DND-41 (cell line): ENCODE results near the gene GPER1.

Experiments
- ATAC-seq: fragments of 200-7000 bp; cut with Tn5 transposase; 3 replicates; pipeline ENCODE4 v1.9.1; 2021; ENCODE audit warnings: low read depth; ENCODE audit not compliant: insufficient read depth
- DNase-seq: peaks from one replicate; pipeline ENCODE4 v3.0.0-alpha.2; 2020
- H2AFZ ChIP-seq: 2 replicates; pipeline ENCODE4 v1.6.0; 2012; ENCODE audit warnings: low read depth, low read length
- H3K27ac ChIP-seq: 2 replicates; pipeline ENCODE4 v1.5.1; 2012; ENCODE audit warnings: low read length, inconsistent platforms
- H3K27me3 ChIP-seq: fragments of 200-600 bp; sonication (generic); 2 replicates; pipeline ENCODE4 v1.6.0; 2012; ENCODE audit warnings: low read length, mild to moderate bottlenecking, inconsistent platforms; ENCODE audit not compliant: insufficient read depth, poor library complexity
- H3K36me3 ChIP-seq: 2 replicates; pipeline ENCODE4 v1.5.1; 2012; ENCODE audit warnings: low read length, inconsistent platforms; ENCODE audit not compliant: insufficient read depth
- H3K4me1 ChIP-seq: 2 replicates; pipeline ENCODE4 v1.5.1; 2012; ENCODE audit warnings: mild to moderate bottlenecking, low read length; ENCODE audit not compliant: insufficient read depth
- H3K4me2 ChIP-seq: 2 replicates; pipeline ENCODE4 v1.6.0; 2012; ENCODE audit warnings: mild to moderate bottlenecking, moderate library complexity, low read length, inconsistent platforms; ENCODE audit not compliant: insufficient read depth
- H3K4me3 ChIP-seq, 2 experiments: fragments of 200-600 bp in 1 of 2; shearing (Covaris generic) in 1 of 2; 2 replicates each; pipeline ENCODE4 v1.5.1; 2012 to 2016; ENCODE audit warnings: inconsistent platforms in 2 of 2, low read length in 2 of 2, mild to moderate bottlenecking in 2 of 2, low read depth in 1 of 2, moderate library complexity in 1 of 2
- H3K79me2 ChIP-seq: 2 replicates; pipeline ENCODE4 v1.6.0; 2012; ENCODE audit warnings: low read length, inconsistent platforms; ENCODE audit not compliant: insufficient read depth
- H3K9ac ChIP-seq: 2 replicates; pipeline ENCODE4 v1.6.0; 2012; ENCODE audit warnings: low read depth, mild to moderate bottlenecking, inconsistent platforms, low read length, moderate library complexity
- H3K9me3 ChIP-seq: 2 replicates; pipeline ENCODE4 v1.5.1; 2012; ENCODE audit warnings: low read length, moderate library complexity, mild to moderate bottlenecking, inconsistent platforms; ENCODE audit not compliant: insufficient read depth, severe bottlenecking
- H4K20me1 ChIP-seq: 2 replicates; pipeline ENCODE4 v1.6.0; 2012; ENCODE audit warnings: low read length; ENCODE audit not compliant: insufficient read depth
- CTCF ChIP-seq: IDR thresholded peaks from 2 replicates; pipeline ENCODE4 v1.5.1; 2012; ENCODE audit warnings: borderline replicate concordance, low read length, moderate library complexity, mild to moderate bottlenecking; ENCODE audit not compliant: poor library complexity, severe bottlenecking; ENCODE audit errors: extremely low read depth
- EZH2 ChIP-seq: IDR thresholded peaks from 3 replicates; pipeline ENCODE4 v1.6.1; 2012; ENCODE audit warnings: borderline replicate concordance, low read depth, mild to moderate bottlenecking, moderate library complexity, low read length, inconsistent platforms; ENCODE audit not compliant: severe bottlenecking

GPER1 gene

GRCh38 chr7:1099154-1099542, 11.2 kb downstream of the GPER1 start:
- H3K4me1 ChIP-seq, result no peaks in the 10 kb centered on the region; the same call in 1 of the 2 replicates
- no peak overlapping the region for H3K27ac ChIP-seq
- no peak overlapping the region for H3K9ac ChIP-seq
- H4K20me1 ChIP-seq, result peaks cover 54% of the 10 kb centered on the region
- no peak overlapping the region for H3K4me3 ChIP-seq
- no peaks in the 10 kb centered on the region; the same call in 1 of the 2 replicates for H3K36me3 ChIP-seq
- H3K9me3 ChIP-seq, result no peaks in the 10 kb centered on the region
- H3K4me2 ChIP-seq, result no peak overlapping the region
- peaks cover 13% of the 10 kb centered on the region for H3K79me2 ChIP-seq
- H3K27me3 ChIP-seq, result no peaks in the 10 kb centered on the region
- H2AFZ ChIP-seq, result no peak overlapping the region
- ATAC-seq (no peak), DNase-seq (no peak)
- TF ChIP-seq CTCF, result no peak
- TF ChIP-seq EZH2, result no peak

GRCh38 chr7:1099637-1100036, 11.7 kb downstream of the GPER1 start:
- Histone ChIP-seq H3K27me3 (no peaks in the 10 kb centered on the region), H3K9ac (no peak overlapping the region), H3K4me1 (no peaks in the 10 kb centered on the region; the same call in 1 of the 2 replicates), H3K79me2 (peaks cover 15% of the 10 kb centered on the region), H2AFZ (no peak overlapping the region), H3K9me3 (no peaks in the 10 kb centered on the region), H3K4me2 (no peak overlapping the region), H4K20me1 (peaks cover 55% of the 10 kb centered on the region), H3K27ac (no peak overlapping the region), H3K36me3 (peaks cover 2% of the 10 kb centered on the region; the same call in 1 of the 2 replicates), H3K4me3 (no peak overlapping the region)
- ATAC-seq (no peak), DNase-seq (no peak)
- TF ChIP-seq EZH2 (no peak), CTCF (no peak)

GRCh38 chr7:1100386-1100785, 12.5 kb downstream of the GPER1 start:
- H3K4me1 ChIP-seq, result no peaks in the 10 kb centered on the region; the same call in 1 of the 2 replicates
- no peak for ATAC-seq
- peaks cover 2% of the 10 kb centered on the region; the same call in 1 of the 2 replicates for H3K36me3 ChIP-seq
- peaks cover 50% of the 10 kb centered on the region for H4K20me1 ChIP-seq
- no peaks in the 10 kb centered on the region for H3K9me3 ChIP-seq
- H3K9ac ChIP-seq, result no peak overlapping the region
- no peak overlapping the region for H3K4me2 ChIP-seq
- no peaks in the 10 kb centered on the region for H3K27me3 ChIP-seq
- no peak overlapping the region for H2AFZ ChIP-seq
- H3K4me3 ChIP-seq, result no peak overlapping the region
- no peak for DNase-seq
- TF ChIP-seq EZH2, result no peak
- TF ChIP-seq CTCF, result no peak
- H3K27ac ChIP-seq, result no peak overlapping the region
- peaks cover 15% of the 10 kb centered on the region for H3K79me2 ChIP-seq
